HG03039 (cell line): ENCODE results near the gene ATF7.
"Not testable (repeated sequence)": the region's sequence is repeated elsewhere in the genome, so short reads cannot be mapped to it uniquely, and the experiment has no call there.

ENCODE experiments used
- ATAC-seq: cut with Tn5 transposase; IDR thresholded peaks from one replicate; pipeline ENCODE4 v1.9.1; 2021; ENCODE audit warnings: mild to moderate bottlenecking, moderate library complexity; ENCODE audit not compliant: unreplicated experiment

ATF7 gene

DNA sequence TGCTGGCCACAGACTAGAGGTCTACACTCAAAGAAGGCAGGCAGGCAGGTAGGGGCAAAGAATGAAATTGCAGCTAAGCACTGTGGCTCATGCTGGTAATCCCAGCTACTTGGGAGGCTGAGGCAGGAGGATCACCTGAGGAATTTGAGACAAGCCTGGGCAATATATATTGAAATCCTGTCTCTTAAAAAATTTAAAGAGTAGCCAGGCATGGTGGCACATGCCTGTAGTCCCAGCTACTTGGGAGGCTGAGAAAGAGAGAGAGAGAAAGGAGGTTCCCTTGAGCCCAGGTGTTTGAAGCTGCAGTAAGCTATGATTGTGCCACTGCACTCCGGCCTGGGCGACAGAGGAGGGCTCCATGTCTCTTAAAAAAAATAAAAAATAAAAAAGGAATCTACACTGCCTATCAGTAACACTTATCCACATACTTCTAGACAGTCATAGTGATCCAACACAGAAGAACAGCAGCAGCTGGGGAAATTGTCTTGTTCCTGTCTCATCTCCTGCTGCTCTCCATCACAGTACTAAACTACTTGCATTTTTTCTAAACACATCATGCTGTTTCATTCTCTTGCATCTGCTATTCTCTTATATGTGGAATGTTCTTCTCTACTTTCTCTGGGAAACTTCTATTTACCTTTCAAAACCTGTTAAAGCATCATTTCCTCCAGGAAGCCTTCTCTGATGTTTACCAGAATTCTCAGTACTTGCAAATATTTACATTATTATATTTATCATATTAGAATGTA, 57.2 kb downstream of the ATF7 start:
- no peak for ATAC-seq

DNA sequence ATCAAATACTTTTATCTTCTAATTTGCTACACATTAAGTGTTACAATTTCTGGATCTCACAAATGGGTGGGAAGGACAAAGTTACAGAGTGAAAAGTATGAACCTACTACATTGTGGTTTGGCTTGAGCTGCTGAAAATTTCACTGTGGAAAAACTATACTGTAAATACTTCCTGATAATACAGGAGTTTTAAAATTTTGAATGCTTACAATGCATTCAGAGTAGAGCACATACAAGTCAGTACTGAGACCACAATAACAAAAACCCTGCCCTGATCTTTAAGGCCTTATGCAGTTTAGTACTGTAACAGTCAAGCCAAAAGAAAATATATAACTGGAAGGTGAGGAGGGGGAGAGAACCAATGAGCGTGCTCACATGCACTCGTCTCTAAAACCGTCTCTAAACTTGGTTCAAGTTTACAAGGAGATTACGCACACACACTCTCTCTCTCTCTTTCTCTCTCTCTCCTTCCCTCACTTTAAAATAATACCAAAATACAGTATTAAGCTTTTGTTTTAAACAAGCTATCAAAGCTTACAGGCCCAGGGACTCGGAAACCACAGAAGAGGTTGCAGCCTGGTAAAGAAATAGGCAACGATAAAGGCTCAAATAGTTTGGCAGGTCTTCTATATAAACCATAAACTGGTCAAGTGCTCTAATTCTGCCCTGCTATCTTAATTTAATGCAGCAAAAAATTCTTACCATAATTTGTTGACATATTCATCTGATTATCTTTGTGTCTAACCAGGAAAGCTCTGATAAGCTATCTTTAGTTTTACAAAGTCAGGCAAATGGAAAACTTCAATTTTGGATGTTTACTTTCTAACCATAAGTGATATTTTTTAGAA, 58.0 kb downstream of the ATF7 start:
- no peak for ATAC-seq

- ATAC-seq: not testable (repeated sequence)
Measured at GRCh38 chr12:53565376-53565775, 60.8 kb downstream of the ATF7 start.

GRCh38 chr12:53564941-53565340, 61.2 kb downstream of the ATF7 start:
- ATAC-seq: no peak

- ATAC-seq: no peak
Measured at GRCh38 chr12:53564278-53564677, 61.9 kb downstream of the ATF7 start.

DNA sequence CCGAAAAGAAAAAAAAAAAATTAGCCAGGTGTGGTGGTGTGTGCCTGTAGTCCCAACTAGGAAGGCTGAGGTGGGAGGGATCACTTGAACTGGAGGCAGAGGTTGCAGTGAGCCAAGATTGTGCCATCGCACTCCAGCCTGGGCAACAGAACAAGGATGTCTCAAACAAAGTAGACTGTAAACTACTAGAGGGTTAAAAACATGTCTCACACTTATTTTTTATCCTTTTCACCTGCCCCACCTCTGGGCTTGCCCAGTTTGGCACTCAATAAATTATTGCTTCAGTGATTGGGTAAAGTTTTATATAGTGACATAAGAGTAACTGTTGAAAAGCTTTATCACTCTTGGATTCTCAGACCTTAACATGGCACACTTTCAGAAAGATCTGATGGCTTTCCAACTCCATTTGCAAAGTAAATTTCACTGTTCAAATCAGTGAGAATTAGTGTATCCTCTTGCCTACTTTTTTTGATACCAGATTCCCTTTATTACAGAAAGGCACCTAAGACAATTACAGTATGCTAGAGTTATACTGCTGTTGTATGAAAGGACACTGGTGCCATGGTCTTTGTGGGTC, 62.6 kb downstream of the ATF7 start:
- ATAC-seq: no peak

- no peak for ATAC-seq
Measured at GRCh38 chr12:53561590-53561953, 64.6 kb downstream of the ATF7 start.

- no peak for ATAC-seq
Measured at GRCh38 chr12:53560912-53561589, 65.1 kb downstream of the ATF7 start.

- ATAC-seq: no peak
Measured at GRCh38 chr12:53560351-53560750, 65.8 kb downstream of the ATF7 start.

GRCh38 chr12:53558631-53559030, 67.6 kb downstream of the ATF7 start:
- ATAC-seq: no peak

GRCh38 chr12:53552361-53553327, 73.5 kb downstream of the ATF7 start:
- ATAC-seq: no peak

DNA sequence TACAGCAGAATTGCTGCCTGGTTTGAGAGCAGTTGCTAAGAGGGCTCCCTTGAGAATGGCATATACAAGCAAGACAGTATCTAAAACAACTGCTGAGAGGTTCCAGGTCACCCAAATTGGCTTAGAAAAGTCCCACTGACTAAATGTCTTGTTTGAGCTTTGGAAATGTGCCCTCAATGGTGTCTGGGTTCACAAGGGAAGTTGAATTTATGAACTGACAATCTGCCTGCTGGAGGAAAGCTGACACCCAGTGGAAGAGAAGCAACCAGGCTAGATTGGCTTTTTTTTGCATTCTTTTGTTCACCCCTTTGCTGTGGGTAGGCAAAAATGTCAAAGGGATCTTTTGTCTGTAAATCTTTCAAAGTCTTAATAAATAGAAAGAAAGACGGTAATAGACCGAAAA, 74.3 kb downstream of the ATF7 start:
- ATAC-seq: no peak

- no peak for ATAC-seq
Measured at GRCh38 chr12:53550595-53550994, 75.6 kb downstream of the ATF7 start.

GRCh38 chr12:53550131-53550530, 76.1 kb downstream of the ATF7 start:
- ATAC-seq: not testable (repeated sequence)

DNA sequence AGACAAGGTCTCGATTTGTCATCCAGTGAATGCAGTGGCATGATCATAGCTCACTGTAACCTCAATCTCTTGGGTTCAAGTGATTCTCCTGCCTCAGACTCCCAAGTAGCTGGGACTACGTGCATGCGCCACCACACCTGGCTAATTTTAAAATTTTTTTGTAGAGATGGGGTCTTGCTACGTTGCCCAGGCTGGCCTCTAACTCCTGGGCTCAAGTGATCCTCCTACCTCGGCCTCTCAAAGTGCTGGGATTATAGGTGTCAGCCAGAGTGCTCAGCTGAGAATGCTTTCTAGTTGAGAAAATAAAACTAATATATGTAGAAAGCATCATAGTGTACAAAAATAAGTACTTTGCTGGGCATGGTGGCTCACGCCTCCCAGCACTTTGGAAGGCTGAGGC, 77.8 kb downstream of the ATF7 start:
- ATAC-seq: not testable (repeated sequence)

- ATAC-seq: no peak
Measured at GRCh38 chr12:53543539-53543938, 82.6 kb downstream of the ATF7 start.

- no peak for ATAC-seq
Measured at GRCh38 chr12:53539526-53539925, 86.7 kb downstream of the ATF7 start.

- no peak for ATAC-seq
Measured at GRCh38 chr12:53538209-53538689, 87.9 kb downstream of the ATF7 start.

DNA sequence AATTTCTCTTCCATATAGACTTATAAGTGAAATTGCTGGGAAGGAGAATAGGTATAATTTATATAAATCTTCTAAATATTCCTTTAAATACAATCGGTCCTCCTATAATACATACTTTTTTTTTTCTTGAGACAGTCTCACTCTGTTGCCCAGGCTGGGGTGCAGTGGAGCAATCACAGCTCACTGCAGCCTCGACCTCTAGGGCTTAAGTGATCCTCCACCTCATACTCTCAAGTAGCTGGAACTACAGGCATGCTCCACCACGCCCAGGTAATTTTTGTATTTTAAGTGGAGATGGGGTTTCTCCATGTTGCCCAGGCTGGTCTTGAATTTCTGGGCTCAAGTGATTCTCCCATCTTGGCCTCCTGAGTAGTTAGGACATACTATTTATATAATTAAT, 89.2 kb downstream of the ATF7 start:
- no peak for ATAC-seq

GRCh38 chr12:53533471-53533870, 92.7 kb downstream of the ATF7 start:
- no peak for ATAC-seq
